Measurements from ENCODE around the gene TMEM50A.
"Not testable (repeated sequence)": the region's sequence is repeated elsewhere in the genome, so short reads cannot be mapped to it uniquely, and the experiment has no call there.

TMEM50A gene

GRCh38 chr1:25342846-25343245 lies 4.7 kb downstream of the TMEM50A start:
- H3K4me1 ChIP-seq (ENCODE audit: control insufficient read depth, insufficient read depth, low read length), result no peaks in the 10 kb centered on the region
- no peak overlapping the region for H3K4me3 ChIP-seq (ENCODE audit: low read length)
- no peaks in the 10 kb centered on the region for H3K27me3 ChIP-seq (ENCODE audit: control insufficient read depth, insufficient read depth, low read length)
- H3K9ac ChIP-seq (ENCODE audit: low read length), result no peak overlapping the region
- no peaks in the 10 kb centered on the region for H3K36me3 ChIP-seq (ENCODE audit: control insufficient read depth, insufficient read depth, low read length)
- no peaks in the 10 kb centered on the region for H3K9me3 ChIP-seq (ENCODE audit: control insufficient read depth, low read length)

- no peaks in the 10 kb centered on the region for H3K9me3 ChIP-seq (ENCODE audit: control insufficient read depth, low read length)
- no peak overlapping the region for H3K9ac ChIP-seq (ENCODE audit: low read length)
- no peaks in the 10 kb centered on the region for H3K4me1 ChIP-seq (ENCODE audit: control insufficient read depth, insufficient read depth, low read length)
Measured at GRCh38 chr1:25343872-25344271, 5.7 kb downstream of the TMEM50A start.

GRCh38 chr1:25347556-25347955 lies 9.4 kb downstream of the TMEM50A start:
- H3K4me1 ChIP-seq (ENCODE audit: control insufficient read depth, insufficient read depth, low read length), result no peaks in the 10 kb centered on the region
- no peaks in the 10 kb centered on the region for H3K9me3 ChIP-seq (ENCODE audit: control insufficient read depth, low read length)
- H3K27me3 ChIP-seq (ENCODE audit: control insufficient read depth, insufficient read depth, low read length), result no peaks in the 10 kb centered on the region
- H3K36me3 ChIP-seq (ENCODE audit: control insufficient read depth, insufficient read depth, low read length), result peaks cover 4% of the 10 kb centered on the region
- no peak overlapping the region for H3K9ac ChIP-seq (ENCODE audit: low read length)
- no peak overlapping the region for H3K4me3 ChIP-seq (ENCODE audit: low read length)

More at GRCh38 chr1:25343872-25344271, 5.7 kb downstream of the TMEM50A start:
- Histone ChIP-seq H3K27me3 (ENCODE audit: control insufficient read depth, insufficient read depth, low read length) (no peaks in the 10 kb centered on the region), H3K4me3 (ENCODE audit: low read length) (no peak overlapping the region), H3K36me3 (ENCODE audit: control insufficient read depth, insufficient read depth, low read length) (peaks cover 2% of the 10 kb centered on the region)

DNA sequence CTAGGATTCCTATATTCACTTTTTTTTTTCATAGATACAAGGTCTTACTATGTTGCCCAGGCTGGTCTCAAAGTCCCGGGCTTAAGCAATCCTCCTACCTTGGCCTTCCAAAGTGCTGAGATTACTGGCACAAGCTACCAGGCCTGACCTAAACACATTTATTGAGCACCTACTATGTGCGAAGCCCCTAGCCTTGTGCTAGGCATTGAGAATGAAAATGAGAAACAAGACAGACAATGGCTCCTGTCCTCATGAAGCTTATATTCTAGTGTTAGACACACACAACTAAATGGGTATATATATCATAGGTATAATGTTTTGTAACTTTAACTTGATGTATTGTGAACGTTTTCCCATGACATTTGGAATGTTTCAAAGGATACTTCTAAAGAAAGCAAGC lies 11.5 kb downstream of the TMEM50A start:
- peaks cover 4% of the 10 kb centered on the region for H3K36me3 ChIP-seq (ENCODE audit: control insufficient read depth, insufficient read depth, low read length)
- no peaks in the 10 kb centered on the region for H3K9me3 ChIP-seq (ENCODE audit: control insufficient read depth, low read length)
- no peaks in the 10 kb centered on the region for H3K27me3 ChIP-seq (ENCODE audit: control insufficient read depth, insufficient read depth, low read length)
- H3K9ac ChIP-seq (ENCODE audit: low read length), result no peak overlapping the region
- no peak overlapping the region for H3K4me3 ChIP-seq (ENCODE audit: low read length)
- H3K4me1 ChIP-seq (ENCODE audit: control insufficient read depth, insufficient read depth, low read length), result no peaks in the 10 kb centered on the region

DNA sequence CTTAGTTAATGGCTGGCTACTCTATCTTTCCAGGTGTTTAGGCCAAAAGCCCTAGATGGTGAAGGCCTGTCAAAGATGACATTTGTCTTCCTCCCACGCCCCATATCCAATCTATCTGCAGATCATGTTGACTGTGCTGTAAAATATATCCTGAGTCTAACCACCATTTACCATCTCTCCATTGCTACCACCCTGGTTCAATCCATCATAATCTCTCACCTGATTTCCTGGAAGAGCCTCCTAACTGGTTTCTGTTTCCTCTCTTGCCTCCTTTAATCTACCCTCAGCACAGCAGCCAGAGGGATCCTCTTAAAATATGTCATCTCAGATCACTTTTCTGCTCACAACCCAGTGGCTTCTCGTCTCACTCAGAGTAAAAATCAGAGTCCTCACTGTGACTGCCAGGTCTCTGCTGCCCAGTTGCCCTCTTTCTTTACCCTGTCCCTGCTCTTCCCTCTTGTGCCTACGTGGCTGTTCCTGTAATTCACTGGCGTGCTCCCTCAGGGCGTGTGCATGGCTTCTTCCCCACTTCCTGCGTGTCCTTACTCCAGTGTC lies 17.8 kb downstream of the TMEM50A start:
- no peaks in the 10 kb centered on the region for H3K36me3 ChIP-seq (ENCODE audit: control insufficient read depth, insufficient read depth, low read length)
- H3K9me3 ChIP-seq (ENCODE audit: control insufficient read depth, low read length), result no peaks in the 10 kb centered on the region
- H3K4me3 ChIP-seq (ENCODE audit: low read length), result no peak overlapping the region
- H3K4me1 ChIP-seq (ENCODE audit: control insufficient read depth, insufficient read depth, low read length), result no peaks in the 10 kb centered on the region
- no peaks in the 10 kb centered on the region for H3K27me3 ChIP-seq (ENCODE audit: control insufficient read depth, insufficient read depth, low read length)
- H3K9ac ChIP-seq (ENCODE audit: low read length), result no peak overlapping the region

GRCh38 chr1:25356441-25356840 lies 18.3 kb downstream of the TMEM50A start:
- Histone ChIP-seq H3K9ac (ENCODE audit: low read length) (no peak overlapping the region), H3K36me3 (ENCODE audit: control insufficient read depth, insufficient read depth, low read length) (no peaks in the 10 kb centered on the region), H3K4me1 (ENCODE audit: control insufficient read depth, insufficient read depth, low read length) (no peaks in the 10 kb centered on the region), H3K4me3 (ENCODE audit: low read length) (no peak overlapping the region), H3K9me3 (ENCODE audit: control insufficient read depth, low read length) (no peaks in the 10 kb centered on the region), H3K27me3 (ENCODE audit: control insufficient read depth, insufficient read depth, low read length) (no peaks in the 10 kb centered on the region)

- H3K9ac ChIP-seq (ENCODE audit: low read length), result no peak overlapping the region
- no peaks in the 10 kb centered on the region for H3K4me1 ChIP-seq (ENCODE audit: control insufficient read depth, insufficient read depth, low read length)
- no peaks in the 10 kb centered on the region for H3K27me3 ChIP-seq (ENCODE audit: control insufficient read depth, insufficient read depth, low read length)
- no peak overlapping the region for H3K4me3 ChIP-seq (ENCODE audit: low read length)
- H3K36me3 ChIP-seq (ENCODE audit: control insufficient read depth, insufficient read depth, low read length), result no peaks in the 10 kb centered on the region
- no peaks in the 10 kb centered on the region for H3K9me3 ChIP-seq (ENCODE audit: control insufficient read depth, low read length)
Measured at GRCh38 chr1:25356848-25357247, 18.7 kb downstream of the TMEM50A start.

DNA sequence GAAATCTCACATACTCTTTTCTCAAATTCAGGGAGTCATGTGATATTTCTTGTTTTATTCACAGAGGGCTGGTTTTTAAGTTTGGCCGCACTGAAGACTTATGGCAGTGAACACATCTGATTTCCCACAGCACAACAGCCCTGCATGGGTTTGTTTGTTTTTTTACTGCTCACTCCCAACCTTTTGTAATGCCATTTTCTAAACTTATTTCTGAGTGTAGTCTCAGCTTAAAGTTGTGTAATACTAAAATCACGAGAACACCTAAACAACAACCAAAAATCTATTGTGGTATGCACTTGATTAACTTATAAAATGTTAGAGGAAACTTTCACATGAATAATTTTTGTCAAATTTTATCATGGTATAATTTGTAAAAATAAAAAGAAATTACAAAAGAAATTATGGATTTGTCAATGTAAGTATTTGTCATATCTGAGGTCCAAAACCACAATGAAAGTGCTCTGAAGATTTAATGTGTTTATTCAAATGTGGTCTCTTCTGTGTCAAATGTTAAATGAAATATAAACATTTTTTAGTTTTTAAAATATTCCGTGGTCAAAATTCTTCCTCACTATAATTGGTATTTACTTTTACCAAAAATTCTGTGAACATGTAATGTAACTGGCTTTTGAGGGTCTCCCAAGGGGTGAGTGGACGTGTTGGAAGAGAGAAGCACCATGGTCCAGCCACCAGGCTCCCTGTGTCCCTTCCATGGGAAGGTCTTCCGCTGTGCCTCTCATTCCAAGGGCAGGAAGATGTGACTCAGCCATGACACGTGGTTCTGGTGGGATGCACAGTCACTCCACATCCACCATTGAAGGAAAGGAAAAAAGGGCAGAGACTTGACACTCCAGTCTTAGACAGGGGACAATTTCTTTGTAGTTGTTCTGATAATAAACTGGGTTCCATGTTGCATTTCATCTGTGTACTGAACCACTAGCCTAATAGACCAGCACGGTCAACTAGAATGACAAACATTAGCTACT lies 22.8 kb downstream of the TMEM50A start:
- Histone ChIP-seq H3K27me3 (ENCODE audit: control insufficient read depth, insufficient read depth, low read length) (no peaks in the 10 kb centered on the region), H3K9ac (ENCODE audit: low read length) (no peak overlapping the region), H3K9me3 (ENCODE audit: control insufficient read depth, low read length) (no peaks in the 10 kb centered on the region), H3K4me3 (ENCODE audit: low read length) (no peak overlapping the region), H3K36me3 (ENCODE audit: control insufficient read depth, insufficient read depth, low read length) (no peaks in the 10 kb centered on the region), H3K4me1 (ENCODE audit: control insufficient read depth, insufficient read depth, low read length) (no peaks in the 10 kb centered on the region)

- no peak overlapping the region for H3K9ac ChIP-seq (ENCODE audit: low read length)
- no peaks in the 10 kb centered on the region for H3K4me1 ChIP-seq (ENCODE audit: control insufficient read depth, insufficient read depth, low read length)
- H3K9me3 ChIP-seq (ENCODE audit: control insufficient read depth, low read length), result no peaks in the 10 kb centered on the region
- H3K36me3 ChIP-seq (ENCODE audit: control insufficient read depth, insufficient read depth, low read length), result no peaks in the 10 kb centered on the region
- H3K27me3 ChIP-seq (ENCODE audit: control insufficient read depth, insufficient read depth, low read length), result no peaks in the 10 kb centered on the region
- no peak overlapping the region for H3K4me3 ChIP-seq (ENCODE audit: low read length)
Measured at GRCh38 chr1:25361901-25362300, 23.8 kb downstream of the TMEM50A start.

DNA sequence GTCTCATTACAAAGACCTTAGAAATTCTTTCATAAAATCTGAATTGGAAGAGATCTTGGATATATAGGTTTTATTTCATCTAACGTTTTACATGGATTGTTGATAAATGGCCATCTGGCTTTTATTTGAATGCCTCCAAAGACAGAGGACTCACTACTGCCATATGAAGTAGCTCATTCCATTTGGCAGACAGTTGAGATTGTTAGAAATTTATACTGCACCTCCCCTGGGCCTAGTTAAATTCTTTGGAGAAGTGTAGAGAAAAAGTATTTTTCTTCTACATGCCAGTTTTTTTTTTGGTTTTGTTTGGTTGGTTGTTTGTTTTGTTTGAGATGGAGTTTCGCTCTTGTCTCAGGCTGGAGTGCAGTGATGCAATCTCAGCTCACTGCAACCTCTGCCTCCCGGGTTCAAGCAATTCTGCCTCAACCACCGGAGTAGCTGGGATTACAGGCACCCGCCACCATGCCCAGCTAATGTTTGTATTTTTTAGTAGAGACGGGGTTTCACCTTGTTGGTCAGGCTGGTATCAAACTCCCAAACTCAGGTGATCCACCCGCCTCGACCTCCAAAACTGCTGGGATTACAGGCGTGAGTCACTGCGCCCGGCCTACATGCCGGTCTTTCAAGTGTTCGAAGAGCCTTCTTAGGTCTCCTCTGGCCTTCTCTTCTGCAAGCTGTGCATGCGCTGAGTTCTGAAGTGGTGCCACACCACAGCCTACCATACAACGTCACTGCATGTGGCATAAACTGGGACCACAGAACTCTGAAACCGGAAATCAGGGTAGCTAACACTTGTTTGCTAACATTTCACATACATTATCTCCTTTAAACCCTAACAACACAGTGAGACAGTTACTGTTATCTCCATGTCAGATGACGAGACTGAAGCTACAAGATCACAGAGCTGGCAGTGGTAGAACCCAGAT lies 24.8 kb downstream of the TMEM50A start:
- H3K4me3 ChIP-seq (ENCODE audit: low read length); H3K9me3 ChIP-seq (ENCODE audit: control insufficient read depth, low read length); H3K9ac ChIP-seq (ENCODE audit: low read length); H3K36me3 ChIP-seq (ENCODE audit: control insufficient read depth, insufficient read depth, low read length); H3K4me1 ChIP-seq (ENCODE audit: control insufficient read depth, insufficient read depth, low read length); H3K27me3 ChIP-seq (ENCODE audit: control insufficient read depth, insufficient read depth, low read length): not testable (repeated sequence)

DNA sequence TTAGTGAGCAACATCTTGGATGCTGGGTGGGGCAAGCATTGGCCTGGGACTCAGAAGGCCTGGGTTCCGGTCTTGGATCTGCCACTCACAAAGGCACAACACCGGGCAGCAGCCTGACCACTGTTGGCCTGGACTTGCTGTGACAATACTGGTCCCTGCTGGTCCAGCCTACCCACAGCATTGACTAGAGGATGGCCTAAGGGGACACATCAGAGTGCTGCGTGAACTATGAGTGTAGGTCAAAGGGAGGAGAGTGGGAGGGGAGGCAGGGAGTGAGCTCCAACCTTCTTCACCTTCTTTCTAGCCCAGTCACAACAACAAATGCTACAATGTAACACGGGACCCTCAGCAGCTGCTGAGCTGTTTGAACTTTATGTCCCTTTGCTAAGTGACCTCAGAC lies 31.1 kb downstream of the TMEM50A start:
- Histone ChIP-seq H3K36me3 (ENCODE audit: control insufficient read depth, insufficient read depth, low read length) (no peaks in the 10 kb centered on the region), H3K9me3 (ENCODE audit: control insufficient read depth, low read length) (no peaks in the 10 kb centered on the region), H3K27me3 (ENCODE audit: control insufficient read depth, insufficient read depth, low read length) (no peaks in the 10 kb centered on the region), H3K4me1 (ENCODE audit: control insufficient read depth, insufficient read depth, low read length) (no peaks in the 10 kb centered on the region), H3K4me3 (ENCODE audit: low read length) (no peak overlapping the region), H3K9ac (ENCODE audit: low read length) (no peak overlapping the region)

All from mucosa of stomach (tissue), 1 donor.